ENCODE measurements around the gene KRTAP2-2. TPM values are rescaled to one million over a fixed set of nuclear protein-coding genes. Genes with fewer than 3 reads are reported as not detected.

KRTAP2-2 gene
- total and polyA plus RNA-seq, 2 of the 8 experiments (the other 6 are each of a cell fraction or from before 2014, with no cell fraction given), result not detected

DNA sequence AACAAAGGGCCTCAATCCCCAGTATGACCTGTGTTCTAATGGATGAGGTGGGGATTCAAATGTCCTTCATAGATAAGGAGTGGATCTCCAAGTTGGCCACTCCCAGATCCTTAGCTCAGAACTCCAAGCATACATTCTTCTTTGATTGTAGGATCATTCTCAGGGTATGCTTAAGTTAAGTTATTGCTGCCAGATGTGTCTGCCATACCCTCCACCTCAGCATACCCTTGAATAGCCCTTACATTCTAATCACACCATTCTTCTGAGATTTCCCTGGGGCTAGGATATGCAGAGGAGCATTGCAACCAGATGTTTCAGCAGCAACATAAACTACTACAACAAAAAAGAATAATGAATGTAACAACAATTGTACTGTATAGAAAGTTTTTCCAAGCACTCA lies 12.3 kb upstream of the KRTAP2-2 start:
- no peak overlapping the region for H4K91ac ChIP-seq (replicated peaks; ENCODE audit: insufficient read length, low read length)
- H3K9me3 ChIP-seq (ENCODE audit: insufficient read depth in 2 of 2, low read depth in 1 of 2, low read length in 1 of 2), result no peaks in the 10 kb centered on the region
- H2AFZ ChIP-seq (ENCODE audit: low read length), result no peak overlapping the region
- no peak overlapping the region for H2BK120ac ChIP-seq (replicated peaks; ENCODE audit: low read depth, low read length)
- DNase-seq (ENCODE audit: low read depth in 1 of 2, low spot score in 2 of 2) (no peak), FAIRE-seq (no peak)
- no peaks in the 10 kb centered on the region for H3K27me3 ChIP-seq (replicated peaks in 1 of 4; ENCODE audit: control insufficient read depth in 3 of 4, extremely low read depth in 1 of 4, insufficient read depth in 3 of 4, low read length in 3 of 4)
- H3K14ac ChIP-seq (ENCODE audit: insufficient read length), result no peak overlapping the region
- no peak overlapping the region for H4K8ac ChIP-seq (ENCODE audit: extremely low read depth, insufficient read depth, low read length)
- no peak overlapping the region for H2BK12ac ChIP-seq (ENCODE audit: low read depth, low read length)
- CTCF ChIA-PET (ENCODE audit: partially characterized antibody), result no interaction called here
- H2AK5ac ChIP-seq (ENCODE audit: low read depth, low read length), result no peak overlapping the region
- no peaks in the 10 kb centered on the region for H3K36me3 ChIP-seq (ENCODE audit: control insufficient read depth in 2 of 4, insufficient read depth in 4 of 4, low read length in 3 of 4)
- H3K4me1 ChIP-seq (replicated peaks in 1 of 4; ENCODE audit: control insufficient read depth in 3 of 4, insufficient read depth in 4 of 4, low read length in 3 of 4), result no peaks in the 10 kb centered on the region
- H3K18ac ChIP-seq (ENCODE audit: extremely low read depth, low read length), result no peak overlapping the region
- no peaks in the 10 kb centered on the region for H4K20me1 ChIP-seq (replicated peaks in 1 of 2; ENCODE audit: control insufficient read depth in 1 of 2, insufficient read depth in 2 of 2, low read length in 2 of 2)
- no peak overlapping the region for H3K23ac ChIP-seq (ENCODE audit: insufficient read length)
- no peak overlapping the region for H3K4me2 ChIP-seq (ENCODE audit: insufficient read depth in 1 of 2, low read depth in 2 of 2, low read length in 2 of 2)
- H3K79me1 ChIP-seq (ENCODE audit: low read depth, low read length), result no peaks in the 10 kb centered on the region
- H2BK15ac ChIP-seq (ENCODE audit: low read length), result no peak overlapping the region
- H3K23me2 ChIP-seq (ENCODE audit: low read depth, low read length), result no peaks in the 10 kb centered on the region
- no peak overlapping the region for H2BK5ac ChIP-seq (ENCODE audit: low read depth, low read length)
- no peak overlapping the region for H3K27ac ChIP-seq (ENCODE audit: low read depth, low read length)
- H3K56ac ChIP-seq (replicated peaks; ENCODE audit: insufficient read length, low read depth, low read length), result no peak overlapping the region
- POLR2A ChIA-PET (ENCODE audit: partially characterized antibody), result no interaction called here
- no peak overlapping the region for H3K4ac ChIP-seq (replicated peaks; ENCODE audit: insufficient read length, low read depth, low read length)
- H3K79me2 ChIP-seq (ENCODE audit: control insufficient read depth in 1 of 2, insufficient read depth in 2 of 2, low read length in 2 of 2), result no peaks in the 10 kb centered on the region
- H2BK20ac ChIP-seq (ENCODE audit: low read length), result no peak overlapping the region
- TF ChIP-seq BRCA1 (IDR thresholded peaks at IDR 0.05; ENCODE audit: low read depth, low read length) (no peak), TBP (IDR thresholded peaks at IDR 0.05; ENCODE audit: low read depth, low read length) (no peak), RBBP5 (IDR thresholded peaks at IDR 0.05; ENCODE audit: borderline replicate concordance, low read depth, low read length) (no peak), YY1 (IDR thresholded peaks at IDR 0.05; ENCODE audit: low read depth, low read length) (no peak), NANOG (IDR thresholded peaks at IDR 0.05; ENCODE audit: insufficient read depth, low read depth, low read length, poor library complexity, severe bottlenecking) (no peak), HDAC2 (IDR thresholded peaks at IDR 0.05; ENCODE audit: borderline replicate concordance in 1 of 2, low read depth in 2 of 2, low read length in 2 of 2) (no peak)
- no peak overlapping the region for H4K5ac ChIP-seq (ENCODE audit: insufficient read length, low read depth, low read length)
- no peak overlapping the region for H3K9ac ChIP-seq (replicated peaks in 1 of 4; ENCODE audit: extremely low read depth in 1 of 4, low read depth in 3 of 4, low read length in 3 of 4)
- H3K4me3 ChIP-seq (ENCODE audit: extremely low read depth in 1 of 4, insufficient read depth in 2 of 4, low read depth in 3 of 4, low read length in 4 of 4), result no peak overlapping the region

All from H1 (cell line).